ENCODE data around the gene ZNF512B.
"Not testable (repeated sequence)": the region's sequence is repeated elsewhere in the genome, so short reads cannot be mapped to it uniquely, and the experiment has no call there.

The ZNF512B gene

GRCh38 chr20:63963348-63963741 lies 6.4 kb downstream of the ZNF512B start:
- DNase-seq: no peak

- no peak for DNase-seq
Observed at GRCh38 chr20:63962426-63963347, 7.0 kb downstream of the ZNF512B start.

- no peak for DNase-seq
Observed at GRCh38 chr20:63961664-63962425, 7.9 kb downstream of the ZNF512B start.

- DNase-seq: not testable (repeated sequence)
Observed at GRCh38 chr20:63960654-63961621, 8.8 kb downstream of the ZNF512B start.

- DNase-seq: no peak
Observed at GRCh38 chr20:63959699-63960075, 10.0 kb downstream of the ZNF512B start.

GRCh38 chr20:63958964-63959698 lies 10.6 kb downstream of the ZNF512B start:
- DNase-seq: no peak

GRCh38 chr20:63958471-63958870 lies 11.3 kb downstream of the ZNF512B start:
- no peak for DNase-seq

- peak; percentile 76 for DNase-seq
Observed at GRCh38 chr20:63957690-63958441, 11.9 kb downstream of the ZNF512B start.

GRCh38 chr20:63957004-63957689 lies 12.6 kb downstream of the ZNF512B start:
- peak; percentile 76 for DNase-seq

- no peak for DNase-seq
Observed at GRCh38 chr20:63956664-63957003, 13.1 kb downstream of the ZNF512B start.

- DNase-seq: peak; percentile 45
Observed at GRCh38 chr20:63955827-63956663, 13.7 kb downstream of the ZNF512B start, which contains the start of gene UCKL1. UCKL1 (minus strand) TSS chr20:63956416; CDS start chr20:63956372, 44 bp downstream.

- no peak for DNase-seq
Observed at GRCh38 chr20:63955281-63955826, 14.4 kb downstream of the ZNF512B start.

GRCh38 chr20:63953764-63954429 lies 15.8 kb downstream of the ZNF512B start:
- no peak for DNase-seq

- no peak for DNase-seq
Observed at GRCh38 chr20:63952769-63953168, 17.0 kb downstream of the ZNF512B start.

- no peak for DNase-seq
Observed at GRCh38 chr20:63952210-63952535, 17.6 kb downstream of the ZNF512B start.

GRCh38 chr20:63951398-63952209 lies 18.1 kb downstream of the ZNF512B start:
- DNase-seq: no peak

GRCh38 chr20:63950701-63951397 lies 18.9 kb downstream of the ZNF512B start:
- DNase-seq: no peak

Measured in NCI-H748 treated with DMSO at 0.1 percent for 48 hours (cell line).